HG03378 (cell line): ENCODE results near the gene LCNL1.

Experiments
- ATAC-seq: cut with Tn5 transposase; IDR thresholded peaks from one replicate; pipeline ENCODE4 v1.9.1; 2021; ENCODE audit warnings: mild to moderate bottlenecking, moderate library complexity; ENCODE audit not compliant: unreplicated experiment

Gene LCNL1

DNA sequence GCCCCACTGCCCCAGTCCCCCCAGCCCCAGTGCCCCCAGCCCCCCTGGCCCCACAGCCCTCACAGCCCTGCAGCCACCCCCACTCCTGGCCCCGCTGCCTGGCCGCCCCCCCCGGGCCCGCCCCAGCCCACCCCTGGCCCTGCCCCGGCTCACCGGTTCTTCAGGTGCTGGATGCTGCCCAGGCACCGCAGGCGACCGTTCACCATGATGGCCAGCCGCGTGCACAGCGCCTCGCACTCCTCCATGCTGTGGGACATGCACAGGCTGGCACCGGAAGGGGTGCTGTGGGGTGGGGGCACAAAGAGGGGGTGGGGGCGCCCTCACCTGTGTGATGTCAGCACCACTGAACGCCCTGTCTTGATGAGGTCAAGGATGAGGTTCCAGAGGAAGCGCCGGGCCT lies 26.4 kb downstream of the LCNL1 start:
- ATAC-seq = no peak

DNA sequence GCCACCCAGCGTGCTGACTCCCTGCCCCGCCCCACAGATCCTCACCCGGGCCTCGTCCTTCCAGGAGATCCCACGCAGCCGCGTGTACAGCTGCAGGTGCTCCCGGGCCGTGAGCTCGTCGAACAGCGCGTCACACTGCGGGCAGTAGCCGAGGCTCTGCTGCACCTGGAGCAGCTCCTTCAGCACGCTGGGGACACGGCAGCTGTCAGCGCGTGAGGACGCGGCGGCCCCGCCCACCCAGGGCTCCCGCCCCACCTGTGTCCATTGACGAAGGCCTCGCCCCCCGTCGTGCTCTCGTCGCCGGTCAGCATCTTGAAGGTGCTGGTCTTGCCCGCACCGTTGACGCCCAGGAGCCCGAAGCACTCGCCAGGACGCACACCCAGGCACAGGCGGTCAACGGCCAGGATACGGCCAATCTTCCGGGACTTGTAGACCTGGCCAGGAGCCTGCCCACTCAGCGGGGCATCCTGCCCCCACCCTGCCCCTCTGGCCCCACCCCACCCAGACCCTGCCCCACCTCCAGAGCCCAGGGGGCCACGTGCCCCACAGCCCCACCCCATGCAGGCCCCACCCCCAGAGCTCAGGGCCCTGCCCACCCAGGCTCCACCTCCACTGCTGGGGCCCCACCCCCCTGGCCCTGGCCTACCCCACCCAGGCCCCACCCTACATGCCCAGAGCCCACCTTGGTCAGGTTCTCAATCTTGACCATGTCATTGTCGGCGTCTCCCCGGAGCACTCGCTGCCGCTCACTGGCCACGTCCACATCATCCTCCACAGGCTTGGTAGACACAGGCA lies 27.3 kb downstream of the LCNL1 start:
- no peak for ATAC-seq

DNA sequence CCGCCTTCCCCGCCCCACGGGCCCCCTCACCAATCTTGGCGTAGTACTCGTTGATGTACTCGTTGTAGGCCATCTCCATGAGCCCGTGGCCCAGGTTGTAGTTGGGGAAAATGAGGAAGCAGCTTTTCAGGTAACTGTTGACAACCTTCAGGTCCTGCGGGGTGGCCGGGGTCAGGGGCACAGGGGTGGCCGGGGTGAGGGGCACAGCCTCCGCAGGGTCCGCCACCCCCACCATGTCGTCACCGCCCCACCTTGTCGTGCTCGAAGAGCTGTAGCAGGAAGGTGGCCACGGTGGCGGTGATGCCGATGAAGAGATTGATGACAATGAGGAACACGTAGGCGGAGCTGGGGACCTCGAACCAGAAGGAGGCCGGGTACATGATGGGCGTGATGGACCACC lies 28.4 kb downstream of the LCNL1 start:
- no peak for ATAC-seq

DNA sequence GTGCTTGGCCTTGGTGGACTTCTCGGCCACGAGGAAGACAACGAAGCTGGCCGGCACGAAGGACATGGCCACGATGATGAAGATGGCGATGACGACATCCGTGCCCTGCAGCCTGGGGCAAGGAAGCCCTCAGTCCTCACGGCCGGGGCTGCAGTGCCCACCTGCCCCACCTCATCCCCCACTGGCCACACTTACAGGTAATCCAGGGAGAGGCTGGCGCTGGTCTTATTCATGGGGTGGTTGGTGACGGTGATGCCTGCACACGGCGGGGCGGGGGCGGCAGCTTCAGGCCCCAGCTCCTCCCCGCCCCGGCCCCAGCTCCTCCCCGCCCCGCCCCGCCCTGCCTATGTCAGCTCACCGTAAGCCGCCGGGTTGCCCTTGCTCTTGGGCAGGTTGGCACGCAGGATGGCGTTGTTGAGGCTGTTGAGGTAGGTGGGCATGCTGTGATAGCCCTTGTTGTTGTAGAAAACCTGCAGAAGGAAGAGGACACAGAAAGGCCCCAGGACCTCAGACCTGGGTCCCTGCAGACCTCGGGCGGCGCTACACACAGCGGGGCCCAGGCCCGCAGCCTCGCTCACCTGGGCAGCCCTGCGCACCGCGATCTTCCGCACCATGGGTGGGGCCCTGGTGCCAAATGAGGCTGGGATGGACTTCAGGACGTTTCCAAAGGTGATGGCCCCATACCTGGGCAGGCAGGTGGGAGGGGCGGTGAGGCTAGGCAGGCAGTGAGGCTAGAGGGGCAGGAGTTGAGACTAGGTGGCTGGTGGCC lies 29.3 kb downstream of the LCNL1 start:
- no peak for ATAC-seq

DNA sequence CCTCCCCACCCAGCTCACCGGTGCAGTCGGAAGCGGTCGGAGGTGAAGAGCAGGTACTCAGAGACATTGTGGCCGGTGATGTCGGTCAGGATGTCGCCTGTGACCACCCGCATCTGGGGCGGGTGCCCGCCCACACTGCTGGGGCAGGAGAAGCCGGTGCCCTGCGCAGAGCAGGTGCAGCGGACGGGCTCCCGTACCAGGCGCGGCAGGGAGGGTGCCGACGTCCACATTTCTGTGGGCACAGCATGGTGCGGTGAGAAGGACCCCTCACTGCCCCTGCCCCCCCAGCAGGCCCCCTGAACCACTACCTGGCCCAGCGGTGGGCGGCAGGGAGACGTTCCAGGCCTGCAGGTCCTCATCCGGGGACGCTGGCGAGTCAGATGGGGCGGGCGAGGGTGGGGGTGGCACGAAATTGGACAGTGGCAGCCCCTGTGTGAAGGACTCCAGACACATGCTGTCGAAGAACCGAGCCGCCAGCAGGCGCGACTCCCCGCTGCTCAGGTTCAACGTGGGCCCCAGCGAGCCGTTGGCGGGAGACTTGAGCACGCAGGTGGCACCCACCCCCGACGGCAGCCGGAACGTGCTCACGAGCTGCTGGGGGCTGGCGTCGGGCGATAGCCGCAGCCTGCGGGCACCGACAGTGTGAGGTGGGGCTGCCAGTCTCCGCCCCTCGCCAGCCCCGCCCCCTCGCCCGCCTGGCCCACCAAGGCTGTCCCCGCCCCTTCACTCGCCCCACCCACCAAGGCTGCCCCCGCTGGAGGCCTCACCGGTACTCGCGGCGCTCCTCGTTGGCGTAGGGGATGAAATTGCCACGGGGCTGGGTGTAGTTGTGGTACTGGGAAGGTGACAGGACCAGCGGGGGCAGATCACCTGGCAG lies 30.1 kb downstream of the LCNL1 start:
- no peak for ATAC-seq

DNA sequence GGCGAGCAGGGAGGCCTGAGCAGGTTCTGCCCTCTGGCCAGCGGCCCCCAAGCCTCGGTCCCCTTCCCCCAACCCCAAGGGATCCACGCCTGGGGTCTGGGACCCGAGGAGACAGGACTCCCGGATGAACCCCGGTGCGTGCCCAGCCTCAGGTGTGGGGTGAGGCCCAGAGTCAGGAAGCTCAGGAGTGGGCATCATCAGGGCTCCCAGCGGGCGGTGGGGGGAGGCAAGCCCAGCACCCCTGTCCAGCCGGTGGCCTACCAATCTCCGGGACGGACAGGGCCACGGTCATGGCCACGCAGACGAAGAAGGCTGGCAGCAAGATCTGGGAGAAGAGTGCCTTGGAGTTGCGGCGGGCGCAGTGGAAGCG lies 30.8 kb downstream of the LCNL1 start:
- no peak for ATAC-seq

DNA sequence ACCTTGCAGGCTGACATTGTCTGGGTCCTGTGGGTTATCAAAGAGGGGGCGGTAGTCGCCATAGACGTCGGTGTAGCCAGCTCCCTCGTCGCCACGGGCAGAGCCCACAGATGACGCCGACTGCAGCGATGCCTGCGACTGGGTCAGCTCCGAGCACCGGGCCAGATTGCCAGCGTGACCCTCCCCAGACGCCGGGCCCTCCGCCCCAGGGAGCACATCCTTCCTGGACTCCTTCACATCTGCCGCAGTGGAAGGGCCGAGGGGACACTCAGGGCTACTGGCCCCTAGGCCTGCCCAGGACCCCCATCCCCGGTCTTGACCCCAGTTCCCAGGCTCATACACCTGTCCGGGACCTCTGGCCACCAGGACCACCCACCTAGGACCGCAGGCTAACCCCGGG lies 31.4 kb downstream of the LCNL1 start:
- ATAC-seq = no peak

DNA sequence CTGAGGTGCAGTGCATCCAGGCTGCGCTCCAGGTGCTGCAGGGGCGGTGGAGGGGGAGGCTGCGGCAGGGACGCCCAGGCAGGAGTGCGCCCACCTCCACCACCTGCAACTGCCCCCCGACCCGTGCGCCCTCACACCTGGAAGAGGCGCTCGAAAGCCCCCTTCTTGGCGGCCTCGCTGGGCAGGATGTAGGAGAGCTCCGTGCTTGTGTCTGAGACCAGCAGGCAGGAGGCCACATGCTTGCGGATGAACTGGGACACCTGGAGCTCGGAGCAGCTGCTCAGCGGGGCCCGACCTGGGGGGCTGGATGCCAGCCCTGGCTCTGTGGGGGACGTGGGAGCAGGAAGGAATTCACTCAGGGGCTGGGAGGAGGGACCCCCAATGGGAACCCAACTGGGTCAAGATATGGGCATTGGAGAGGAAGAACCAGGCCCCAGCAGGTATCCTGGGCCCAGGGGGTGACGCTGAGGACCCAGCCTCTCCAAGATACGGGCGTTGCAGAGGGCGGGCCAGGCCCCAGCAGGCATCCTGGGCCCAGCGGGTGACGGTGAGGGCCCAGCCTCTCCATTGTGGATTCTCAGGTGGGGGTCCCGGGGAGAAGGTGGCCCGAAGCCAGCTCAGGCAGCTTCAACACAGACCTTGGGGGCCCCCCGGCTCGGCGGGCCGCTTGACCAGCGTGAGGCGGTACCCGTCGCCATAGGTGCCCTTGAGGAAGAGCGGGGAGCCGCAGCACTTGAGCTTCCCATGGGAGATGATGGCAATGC lies 32.2 kb downstream of the LCNL1 start:
- no peak for ATAC-seq

DNA sequence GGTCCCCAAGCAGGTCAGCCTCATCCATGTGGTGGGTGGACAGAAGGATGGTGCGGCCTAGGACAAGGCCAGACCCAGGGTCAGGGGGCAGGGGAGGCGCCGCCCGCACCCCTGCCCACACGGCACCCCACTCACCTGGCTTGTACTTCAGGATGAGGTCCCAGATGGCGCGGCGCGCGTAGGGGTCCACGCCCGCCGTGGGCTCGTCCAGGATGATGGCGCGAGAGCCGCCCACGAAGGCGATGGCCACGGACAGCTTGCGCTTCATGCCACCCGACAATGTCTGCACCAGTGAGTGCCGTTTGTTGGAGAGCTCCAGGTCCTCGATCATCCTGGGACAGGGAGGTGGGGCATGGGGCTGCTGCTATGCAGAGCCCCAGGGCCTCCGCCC lies 32.7 kb downstream of the LCNL1 start:
- ATAC-seq = no peak

DNA sequence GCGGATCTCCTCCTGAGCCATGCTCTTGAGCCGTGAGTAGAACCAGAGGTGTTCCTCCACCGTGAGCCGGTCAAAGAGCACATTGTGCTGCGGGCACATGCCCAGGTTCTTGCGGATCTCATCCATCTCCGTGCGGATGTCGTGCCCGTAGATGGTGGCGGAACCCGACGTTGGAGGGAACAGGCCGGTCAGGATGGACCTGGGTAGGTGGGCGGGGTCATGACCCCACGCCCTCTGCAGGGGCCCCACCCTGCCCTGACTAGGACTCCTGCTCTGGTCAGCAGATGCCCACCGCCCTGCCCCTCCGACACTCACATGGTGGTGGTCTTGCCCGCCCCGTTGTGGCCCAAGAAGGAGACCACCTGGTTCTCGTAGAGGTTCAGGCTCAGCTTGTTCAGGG lies 33.2 kb downstream of the LCNL1 start:
- ATAC-seq = no peak

DNA sequence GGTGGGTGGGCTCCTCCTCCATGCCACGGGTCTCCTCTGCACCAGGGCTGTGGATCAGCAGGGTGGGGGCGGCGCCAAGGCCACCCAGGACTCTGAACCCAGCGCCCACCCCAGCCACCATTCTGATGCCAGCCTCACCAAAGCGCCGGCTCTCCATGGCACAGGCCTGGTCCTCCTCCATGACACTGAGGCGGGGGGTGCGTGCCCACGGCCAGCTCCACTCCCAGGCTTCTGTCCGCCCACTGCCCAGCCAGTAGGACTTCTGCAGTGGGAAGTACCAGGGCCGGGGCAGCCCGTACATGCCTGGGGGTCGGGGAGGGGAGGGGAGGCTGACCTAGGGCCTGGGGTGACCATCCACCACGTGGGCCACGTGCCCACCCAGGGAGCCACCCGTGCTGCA lies 33.6 kb downstream of the LCNL1 start:
- ATAC-seq = no peak

DNA sequence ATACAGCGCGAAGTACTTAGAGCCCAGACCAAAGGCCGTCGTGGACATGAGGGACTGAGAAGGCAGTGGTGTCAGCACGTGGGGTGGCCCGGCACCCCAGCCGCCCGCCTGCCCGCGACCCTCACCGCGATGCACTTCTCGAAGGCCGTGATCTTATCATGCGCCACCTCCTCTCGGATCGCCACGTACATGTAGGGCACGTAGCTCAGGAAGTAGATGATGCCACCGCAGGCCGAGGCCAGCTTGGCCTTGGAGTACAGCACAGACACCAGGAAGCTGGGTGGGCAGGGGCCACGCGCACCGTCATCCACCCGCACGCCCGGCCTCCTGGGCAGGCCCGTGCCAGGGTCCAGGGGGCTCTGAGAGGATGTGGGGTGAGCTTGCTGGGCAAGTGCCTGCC lies 34.3 kb downstream of the LCNL1 start:
- no peak for ATAC-seq

DNA sequence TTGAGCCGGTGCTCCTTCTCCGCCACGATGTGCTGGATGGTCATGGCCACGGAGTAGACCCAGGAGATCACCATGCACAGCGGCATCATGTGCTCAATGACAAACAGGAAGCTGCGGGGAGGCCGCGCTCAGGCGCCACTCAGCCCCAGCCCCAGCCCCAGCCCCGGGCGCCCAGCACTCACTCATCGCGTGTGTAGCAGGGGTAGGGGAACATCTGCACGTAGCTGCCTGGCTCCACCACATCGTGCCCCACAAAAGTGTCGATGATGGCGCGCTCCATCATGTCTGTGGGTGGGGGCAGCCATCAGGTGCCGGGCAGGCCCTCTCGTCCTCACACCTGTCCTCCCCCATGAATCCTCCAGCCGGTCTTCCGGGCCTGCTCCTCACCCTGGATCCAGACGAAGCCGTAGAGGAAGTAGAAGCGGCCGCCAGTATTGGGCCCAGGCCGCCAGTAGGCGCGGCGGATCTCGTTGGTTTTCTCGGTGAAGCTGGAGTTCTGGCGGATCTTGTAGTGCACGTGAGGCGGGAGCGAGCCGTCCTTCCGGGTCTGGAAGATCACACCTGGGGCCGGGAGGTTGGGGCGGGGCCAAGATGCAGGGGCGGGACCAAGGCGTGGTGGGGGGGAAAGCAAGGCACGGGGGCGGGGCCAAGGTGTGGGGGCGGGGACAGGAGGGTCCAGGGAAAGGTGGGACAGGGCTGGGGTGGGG lies 35.2 kb downstream of the LCNL1 start:
- no peak for ATAC-seq

DNA sequence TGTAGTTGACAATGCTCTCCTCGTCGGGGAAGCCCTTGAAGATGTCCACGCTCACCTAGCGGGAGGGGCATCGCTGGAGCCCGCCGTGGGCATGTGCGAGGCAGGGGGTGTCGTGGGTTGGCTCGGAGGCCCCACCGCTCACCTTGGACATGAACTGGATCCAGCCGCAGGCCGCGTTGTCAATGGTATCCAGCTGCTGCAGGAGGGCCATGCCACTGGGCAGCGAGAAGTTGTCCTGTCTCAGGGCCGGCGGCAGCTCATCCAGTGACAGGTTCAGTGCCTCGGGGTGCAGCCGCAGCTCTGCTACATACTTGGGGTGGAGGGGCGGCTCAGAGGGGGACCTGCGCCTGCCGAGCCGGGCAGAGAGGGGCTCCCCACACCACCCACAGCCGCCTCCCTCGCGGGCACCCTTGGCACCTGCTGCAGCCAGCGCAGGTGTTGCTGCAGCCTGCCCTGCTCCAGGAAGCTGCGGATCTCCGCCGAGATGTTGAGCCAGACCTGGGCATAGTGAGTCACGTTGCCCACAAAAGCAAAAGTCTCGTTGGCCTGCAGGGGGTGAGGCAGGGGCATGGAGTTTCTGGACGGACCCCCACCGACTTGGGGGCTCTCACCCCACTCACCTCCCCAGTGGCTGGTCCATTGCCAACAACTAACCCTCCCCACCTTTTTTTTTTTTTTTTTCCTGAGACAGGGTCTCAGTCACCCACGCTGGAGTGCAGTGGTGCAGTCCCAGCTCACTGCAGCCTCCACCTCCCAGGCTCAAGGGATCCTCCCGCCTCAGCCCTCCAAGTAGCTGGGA lies 36.2 kb downstream of the LCNL1 start:
- no peak for ATAC-seq

DNA sequence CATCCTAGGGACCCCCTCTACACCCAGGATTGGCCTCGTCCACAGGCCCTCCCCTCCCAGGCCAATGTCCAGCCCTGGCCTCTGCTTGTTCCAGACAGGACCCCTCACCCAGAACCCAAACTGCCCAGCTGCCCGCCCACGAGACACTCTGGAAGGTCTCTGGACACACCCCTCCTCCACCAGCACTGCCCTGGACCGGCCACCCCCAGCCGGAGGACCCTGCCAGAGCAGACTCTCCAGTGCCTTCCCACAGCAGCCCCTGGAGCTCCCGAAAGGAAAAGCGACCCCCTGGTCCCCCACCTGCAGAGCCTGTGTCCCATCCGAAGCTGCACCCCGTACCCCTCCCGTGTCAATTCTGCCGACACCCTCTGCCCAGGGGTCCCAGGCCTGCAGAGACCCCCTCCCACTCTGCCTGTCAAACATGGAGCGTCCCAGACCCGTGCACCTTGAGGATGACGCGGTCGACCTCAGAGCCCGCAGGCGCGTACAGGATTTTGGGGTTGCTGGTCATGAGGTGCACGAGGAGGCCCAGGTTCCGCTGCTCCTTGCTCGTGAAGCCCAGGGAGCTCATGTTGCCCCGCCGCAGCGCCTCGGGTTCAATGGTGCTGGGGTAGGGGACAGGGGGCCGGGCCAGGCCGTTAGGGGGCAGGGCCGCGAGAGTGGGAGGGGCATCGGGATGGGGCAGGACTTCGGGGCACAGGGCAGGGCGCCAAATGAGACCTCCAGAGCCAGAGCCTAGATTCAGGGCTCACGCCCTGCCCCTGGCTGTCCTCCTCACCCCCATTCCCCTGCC lies 37.3 kb downstream of the LCNL1 start:
- ATAC-seq = no peak

DNA sequence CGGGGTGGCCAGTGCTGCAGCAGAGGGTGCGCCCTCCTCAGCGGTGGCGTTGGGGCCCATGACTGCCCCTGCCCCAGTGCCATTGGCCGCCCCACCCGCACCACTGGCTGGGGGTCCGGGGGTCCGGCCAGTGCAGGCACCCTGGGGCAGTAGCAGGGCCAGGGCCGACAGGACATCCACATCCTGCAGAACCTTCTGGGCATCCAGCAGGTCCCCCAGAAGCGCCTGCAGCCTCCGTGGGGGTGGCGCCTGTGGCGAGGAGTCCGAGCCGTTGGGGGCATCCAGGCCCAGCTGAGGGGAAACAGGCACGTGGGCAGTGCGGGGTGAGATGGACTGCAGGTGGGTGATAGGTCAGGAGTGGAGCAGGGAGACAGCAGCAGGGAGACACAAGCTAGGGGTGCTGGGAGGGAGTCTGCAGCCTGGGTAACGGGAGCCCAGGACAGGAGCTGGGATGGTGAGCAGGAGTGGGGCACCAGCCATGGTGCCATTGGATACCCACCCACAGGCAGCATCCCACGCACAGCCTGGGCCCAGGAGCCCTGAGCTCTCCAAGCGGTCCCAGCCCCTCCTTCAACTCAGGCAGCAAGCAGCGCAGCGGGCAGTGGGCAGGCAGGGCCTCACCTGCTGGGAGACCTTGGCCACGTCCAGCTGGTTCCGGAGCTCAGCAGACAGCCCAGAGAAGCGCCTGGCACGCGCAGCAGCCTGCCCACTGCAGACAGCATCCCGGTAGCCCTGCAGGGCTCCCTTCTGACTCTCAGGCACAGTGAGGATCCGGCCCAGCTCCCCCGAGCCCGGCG lies 38.2 kb downstream of the LCNL1 start:
- no peak for ATAC-seq

DNA sequence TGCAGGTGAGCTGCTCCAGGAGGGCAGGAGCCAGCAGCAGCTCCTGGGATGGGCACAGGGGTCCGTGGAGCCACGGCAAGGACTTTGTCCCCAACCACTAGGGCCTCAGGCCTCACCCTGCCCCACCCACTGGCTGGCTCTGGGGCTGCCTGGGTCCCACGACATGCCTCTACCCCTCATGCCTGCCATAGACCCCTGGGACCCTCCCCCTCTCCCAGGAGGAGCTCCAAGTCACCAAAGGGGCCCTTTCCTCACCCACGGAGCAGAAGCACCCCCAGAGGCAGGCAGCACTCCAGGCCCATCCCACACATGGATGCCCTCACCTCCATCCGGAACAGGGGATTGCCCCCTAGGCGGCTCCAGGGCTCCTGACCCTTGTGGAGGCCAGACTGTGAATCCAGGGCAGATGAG lies 38.8 kb downstream of the LCNL1 start:
- ATAC-seq = no peak
